COLO668 (cell line): ENCODE data around the gene NAT14.
"Not testable (repeated sequence)": the region's sequence is repeated elsewhere in the genome, so short reads cannot be mapped to it uniquely, and the experiment has no call there.

Experiments used
- DNase-seq: peaks from one replicate; lab custom pipeline; 2025; ENCODE audit not compliant: unreplicated experiment; lab: John Stamatoyannopoulos, UW

NAT14 gene

DNA sequence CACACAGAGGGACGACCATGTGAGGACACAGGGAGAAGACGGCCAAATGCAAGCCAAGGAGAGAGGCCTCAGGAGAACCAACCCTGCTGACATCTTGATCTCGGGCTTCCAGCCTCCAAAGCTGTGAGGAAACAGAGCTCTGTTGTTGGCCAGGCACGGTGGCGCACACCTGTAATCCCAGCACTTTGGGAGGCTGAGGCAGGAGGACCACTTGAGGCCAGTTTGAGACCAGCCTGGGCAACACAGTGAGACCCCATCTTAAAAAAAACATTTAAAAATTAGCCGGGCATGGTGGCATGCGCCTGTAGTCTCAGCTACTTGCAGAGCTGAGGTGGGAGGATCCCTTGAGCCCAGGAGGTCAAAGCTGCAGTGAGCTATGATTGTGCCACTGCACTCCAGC lies 49.3 kb downstream of the NAT14 start:
- not testable (repeated sequence) for DNase-seq

DNA sequence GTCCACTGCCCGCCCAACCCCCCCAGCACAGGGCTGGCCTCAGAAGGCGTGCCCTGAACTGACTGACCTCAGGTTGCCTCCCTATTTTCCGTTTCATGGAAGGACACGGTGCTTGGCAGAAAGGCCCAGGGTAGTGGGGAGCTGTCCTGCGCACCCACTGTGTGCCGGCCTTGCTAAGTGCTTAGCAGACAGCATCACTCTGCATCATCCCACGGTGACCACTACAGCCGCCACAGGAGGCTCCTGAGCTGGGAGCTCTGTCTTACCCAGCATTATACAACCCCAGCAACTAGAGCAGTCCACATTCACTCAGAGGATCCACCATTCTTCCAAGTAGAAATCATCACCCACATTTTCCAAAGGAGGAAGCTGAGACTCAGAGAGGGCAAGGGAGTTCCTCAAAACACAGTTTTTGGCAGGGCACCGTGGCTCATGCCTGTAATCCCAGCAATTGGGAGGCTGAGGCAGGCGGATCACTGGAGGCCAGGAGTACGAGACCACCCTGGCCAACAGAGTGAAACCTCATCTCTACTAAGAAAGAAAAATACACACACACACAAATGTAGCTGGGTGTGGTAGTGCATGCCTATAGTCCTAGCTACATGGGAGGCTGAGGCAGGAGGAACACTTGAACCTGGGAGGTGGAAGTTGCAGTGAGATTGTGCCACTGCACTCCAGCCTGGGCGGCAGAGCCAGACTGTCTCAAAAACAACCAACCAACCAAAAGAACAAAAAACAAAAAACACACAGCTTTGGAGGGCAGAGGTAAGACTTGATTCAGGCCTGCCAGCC lies 50.4 kb downstream of the NAT14 start:
- no peak for DNase-seq

- no peak for DNase-seq
Measured at GRCh38 chr19:55535965-55536350, 51.0 kb downstream of the NAT14 start.

GRCh38 chr19:55536366-55536765 lies 51.4 kb downstream of the NAT14 start:
- no peak for DNase-seq
